Aorta (tissue), 5 donors: Measurements from ENCODE around the gene TRERF1. TPM values are rescaled to one million over a fixed set of nuclear protein-coding genes. Genes with fewer than 3 reads are reported as not detected.

Experiments used
- ATAC-seq: fragments of 200-7000 bp; cut with Tn5 transposase; one replicate; pipeline ENCODE4 v1.9.1; 2022; ENCODE audit warnings: moderate library complexity; ENCODE audit not compliant: low FRiP score
- DNase-seq, 2 donors: peaks; one replicate each; pipeline ENCODE4 v3.0.0-alpha.2; 2020
- H3K27ac ChIP-seq, 2 donors: one replicate each; pipeline ENCODE4 v1.5.1; 2013; ENCODE audit warnings: low read length in 2 of 2, mild to moderate bottlenecking in 2 of 2, moderate library complexity in 2 of 2, control low read depth in 1 of 2, inconsistent platforms in 1 of 2, low read depth in 1 of 2
- H3K27me3 ChIP-seq, 2 donors: one replicate each; pipeline ENCODE4 v1.6.1; 2013; ENCODE audit warnings: control low read depth in 1 of 2, low read length in 1 of 2, mild to moderate bottlenecking in 1 of 2, moderate library complexity in 1 of 2; ENCODE audit not compliant: insufficient read depth in 2 of 2, control insufficient read depth in 1 of 2
- H3K36me3 ChIP-seq, 2 donors: one replicate each; pipeline ENCODE4 v1.6.1; 2013; ENCODE audit warnings: control low read depth in 1 of 2, low read length in 1 of 2, mild to moderate bottlenecking in 1 of 2; ENCODE audit not compliant: insufficient read depth in 2 of 2, control insufficient read depth in 1 of 2
- H3K4me1 ChIP-seq, 2 donors: one replicate each; pipeline ENCODE4 v1.6.1; 2013; ENCODE audit warnings: low read length in 2 of 2, control low read depth in 1 of 2, mild to moderate bottlenecking in 1 of 2, moderate library complexity in 1 of 2; ENCODE audit not compliant: insufficient read depth in 2 of 2, control insufficient read depth in 1 of 2
- H3K4me3 ChIP-seq, 2 donors: one replicate each; pipeline ENCODE4 v1.5.1; 2013; ENCODE audit warnings: low read length in 2 of 2, control low read depth in 1 of 2, mild to moderate bottlenecking in 1 of 2
- H3K9me3 ChIP-seq: one replicate; pipeline ENCODE4 v1.6.1; 2013; ENCODE audit warnings: mild to moderate bottlenecking, low read length; ENCODE audit not compliant: control insufficient read depth
- WGBS, 2 donors: extraction: QIAGEN DNeasy Blood & Tissue Kit; methylation state at CpG; one replicate each; pipeline ENCODE4 v1.1.7; 2013; 5-methylcytosine and 5-hydroxymethylcytosine counted together
- intact Hi-C, 2 donors: fragments of 100-400 bp; cut with DNase I; formaldehyde crosslinking; loops; one replicate each; pipeline versions ENCODE4 v1.14.2 to v1.15.0; 2022
- polyA plus RNA-seq, 2 donors: library from polyadenylated mRNA; stranded (reverse); fragments of 200-250 nt; gene quantifications; one replicate each; pipeline ENCODE4 v1.2.3, GENCODE V29; 2013
- total RNA-seq, 2 donors: library from RNA; stranded (reverse); fragmentation: NEBNext Ultra II Directional; extraction: Animal tissue kit (Norgen Biotek cat#: 25700); gene quantifications; one replicate each; pipeline ENCODE4 v1.2.1, GENCODE V29; 2021
- donor health status: healthy with polysubstance abuse.
- donor health status: Bipolar disorder and iron deficiency.
- donor health status: DM: no; HTN: no; CAD: no.
- donor health status: DM: no; HTN: no; CAD: no.
- donor health status: DM: yes; HTN: yes; CAD: no.

The TRERF1 gene
- total and polyA plus RNA-seq, 4 donors = 0.50 to 9.5 (median 2.2) TPM

GRCh38 chr6:42388046-42388445 is 63.7 kb downstream of the TRERF1 start:
- WGBS, 2 donors = 84 to 85% methylated on average over 4 of the region's 4 CpGs
- no peak for ATAC-seq
- no peaks in the 10 kb centered on the region for H3K4me1 ChIP-seq
- no peak for DNase-seq
- no peak overlapping the region for H3K27ac ChIP-seq
- intact Hi-C loops = no loop called here
- H3K36me3 ChIP-seq = no peaks in the 10 kb centered on the region
- H3K9me3 ChIP-seq = no peaks in the 10 kb centered on the region
- H3K27me3 ChIP-seq = no peaks in the 10 kb centered on the region
- H3K4me3 ChIP-seq = no peak overlapping the region

- Histone ChIP-seq H3K36me3 (no peaks in the 10 kb centered on the region), H3K27ac (no peak overlapping the region), H3K4me3 (no peak overlapping the region), H3K4me1 (no peaks in the 10 kb centered on the region), H3K27me3 (no peaks in the 10 kb centered on the region), H3K9me3 (no peaks in the 10 kb centered on the region)
- intact Hi-C loops = no loop called here
- WGBS, 2 donors = 77 to 83% methylated on average over 4 of the region's 4 CpGs
- ATAC-seq (no peak), DNase-seq (no peak)
Observed at GRCh38 chr6:42387336-42387735, 64.4 kb downstream of the TRERF1 start.

GRCh38 chr6:42385339-42385738 is 66.4 kb downstream of the TRERF1 start:
- 93 to 97% methylated on average over 5 of the region's 5 CpGs for WGBS, 2 donors

GRCh38 chr6:42383421-42384205 is 68.1 kb downstream of the TRERF1 start:
- no peaks in the 10 kb centered on the region for H3K36me3 ChIP-seq
- no peak overlapping the region for H3K4me3 ChIP-seq
- no peaks in the 10 kb centered on the region for H3K27me3 ChIP-seq
- H3K4me1 ChIP-seq = no peaks in the 10 kb centered on the region
- ATAC-seq (no peak), DNase-seq (no peak)
- H3K9me3 ChIP-seq = no peaks in the 10 kb centered on the region
- intact Hi-C loops = no loop called here
- WGBS, 2 donors = 91% methylated on average over 6 of the region's 6 CpGs
- no peak overlapping the region for H3K27ac ChIP-seq

More at GRCh38 chr6:42385339-42385738, 66.4 kb downstream of the TRERF1 start:
- ATAC-seq (no peak), DNase-seq (no peak)
- Histone ChIP-seq H3K36me3 (no peaks in the 10 kb centered on the region), H3K27ac (no peak overlapping the region), H3K27me3 (no peaks in the 10 kb centered on the region), H3K4me3 (no peak overlapping the region), H3K4me1 (no peaks in the 10 kb centered on the region), H3K9me3 (no peaks in the 10 kb centered on the region)
- intact Hi-C loops = no loop called here

- Histone ChIP-seq H3K27me3 (no peaks in the 10 kb centered on the region), H3K9me3 (no peaks in the 10 kb centered on the region), H3K36me3 (no peaks in the 10 kb centered on the region), H3K4me1 (no peaks in the 10 kb centered on the region), H3K27ac (no peak overlapping the region), H3K4me3 (no peak overlapping the region)
- no peak for DNase-seq
- ATAC-seq = no peak
- intact Hi-C loops = no loop called here
- 96% methylated on average over 3 of the region's 3 CpGs for WGBS, 2 donors
Observed at GRCh38 chr6:42381850-42382249, 69.9 kb downstream of the TRERF1 start.

- Histone ChIP-seq H3K27me3 (no peaks in the 10 kb centered on the region), H3K9me3 (no peaks in the 10 kb centered on the region), H3K4me1 (no peaks in the 10 kb centered on the region), H3K27ac (no peak overlapping the region), H3K36me3 (no peaks in the 10 kb centered on the region), H3K4me3 (no peak overlapping the region)
- 75 to 76% methylated on average over 4 of the region's 4 CpGs for WGBS, 2 donors
- intact Hi-C loops = no loop called here
- DNase-seq = no peak
- ATAC-seq = no peak
Observed at GRCh38 chr6:42380228-42380979, 71.3 kb downstream of the TRERF1 start.

- Histone ChIP-seq H3K27ac (no peak overlapping the region), H3K9me3 (no peaks in the 10 kb centered on the region), H3K4me1 (no peaks in the 10 kb centered on the region), H3K4me3 (no peak overlapping the region), H3K27me3 (no peaks in the 10 kb centered on the region), H3K36me3 (no peaks in the 10 kb centered on the region)
- no peak for ATAC-seq
- intact Hi-C loops = no loop called here
- WGBS, 2 donors = 85 to 92% methylated on average over 3 of the region's 3 CpGs
- no peak for DNase-seq
Observed at GRCh38 chr6:42378536-42378935, 73.2 kb downstream of the TRERF1 start.

- DNase-seq = no peak
Observed at GRCh38 chr6:42378125-42378524, 73.6 kb downstream of the TRERF1 start.

More at GRCh38 chr6:42378125-42378524, 73.6 kb downstream of the TRERF1 start:
- Histone ChIP-seq H3K4me1 (no peaks in the 10 kb centered on the region), H3K27me3 (no peaks in the 10 kb centered on the region), H3K27ac (no peak overlapping the region), H3K4me3 (no peak overlapping the region), H3K36me3 (no peaks in the 10 kb centered on the region), H3K9me3 (no peaks in the 10 kb centered on the region)
- intact Hi-C loops = no loop called here
- WGBS, 2 donors = 89 to 93% methylated on average over 5 of the region's 5 CpGs
- no peak for ATAC-seq
